GM18873 (cell line): ENCODE measurements around the gene IL6.
"Not testable (repeated sequence)": the region's sequence is repeated elsewhere in the genome, so short reads cannot be mapped to it uniquely, and the experiment has no call there.

Experiments
- ATAC-seq: cut with Tn5 transposase; IDR thresholded peaks from one replicate; pipeline ENCODE4 v1.9.1; 2021; ENCODE audit warnings: mild to moderate bottlenecking, moderate library complexity, moderate number of reproducible peaks; ENCODE audit not compliant: unreplicated experiment, low FRiP score

Gene IL6

DNA sequence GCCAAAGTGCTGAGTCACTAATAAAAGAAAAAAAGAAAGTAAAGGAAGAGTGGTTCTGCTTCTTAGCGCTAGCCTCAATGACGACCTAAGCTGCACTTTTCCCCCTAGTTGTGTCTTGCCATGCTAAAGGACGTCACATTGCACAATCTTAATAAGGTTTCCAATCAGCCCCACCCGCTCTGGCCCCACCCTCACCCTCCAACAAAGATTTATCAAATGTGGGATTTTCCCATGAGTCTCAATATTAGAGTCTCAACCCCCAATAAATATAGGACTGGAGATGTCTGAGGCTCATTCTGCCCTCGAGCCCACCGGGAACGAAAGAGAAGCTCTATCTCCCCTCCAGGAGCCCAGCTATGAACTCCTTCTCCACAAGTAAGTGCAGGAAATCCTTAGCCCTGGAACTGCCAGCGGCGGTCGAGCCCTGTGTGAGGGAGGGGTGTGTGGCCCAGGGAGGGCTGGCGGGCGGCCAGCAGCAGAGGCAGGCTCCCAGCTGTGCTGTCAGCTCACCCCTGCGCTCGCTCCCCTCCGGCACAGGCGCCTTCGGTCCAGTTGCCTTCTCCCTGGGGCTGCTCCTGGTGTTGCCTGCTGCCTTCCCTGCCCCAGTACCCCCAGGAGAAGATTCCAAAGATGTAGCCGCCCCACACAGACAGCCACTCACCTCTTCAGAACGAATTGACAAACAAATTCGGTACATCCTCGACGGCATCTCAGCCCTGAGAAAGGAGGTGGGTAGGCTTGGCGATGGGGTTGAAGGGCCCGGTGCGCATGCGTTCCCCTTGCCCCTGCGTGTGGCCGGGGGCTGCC, at the start of gene IL6:
Gene IL6 (plus strand): TSS at position 294 of the 807 bp plus-strand sequence. CDS start 63 bp downstream, at position 357.
- no peak for ATAC-seq

DNA sequence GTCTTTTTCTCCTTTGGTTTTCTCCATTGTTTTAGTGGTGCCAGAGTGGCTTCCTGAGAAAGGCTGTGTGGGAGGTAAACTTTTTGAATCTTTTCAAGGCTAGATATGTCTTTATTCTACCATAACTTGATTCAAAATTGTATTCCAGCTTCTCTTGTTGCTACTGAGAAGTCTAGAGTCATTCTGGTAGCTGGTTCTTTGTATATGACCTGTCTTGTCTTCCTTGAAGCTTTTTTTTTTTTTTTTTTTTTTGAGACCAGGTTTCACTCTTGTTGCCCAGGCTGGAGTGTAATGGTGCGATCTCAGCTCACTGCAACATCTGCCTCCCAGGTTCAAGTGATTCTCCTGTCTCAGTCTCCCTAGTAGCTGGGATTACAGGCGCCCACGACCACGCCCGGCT, 49.7 kb upstream of the IL6 start:
- not testable (repeated sequence) for ATAC-seq

DNA sequence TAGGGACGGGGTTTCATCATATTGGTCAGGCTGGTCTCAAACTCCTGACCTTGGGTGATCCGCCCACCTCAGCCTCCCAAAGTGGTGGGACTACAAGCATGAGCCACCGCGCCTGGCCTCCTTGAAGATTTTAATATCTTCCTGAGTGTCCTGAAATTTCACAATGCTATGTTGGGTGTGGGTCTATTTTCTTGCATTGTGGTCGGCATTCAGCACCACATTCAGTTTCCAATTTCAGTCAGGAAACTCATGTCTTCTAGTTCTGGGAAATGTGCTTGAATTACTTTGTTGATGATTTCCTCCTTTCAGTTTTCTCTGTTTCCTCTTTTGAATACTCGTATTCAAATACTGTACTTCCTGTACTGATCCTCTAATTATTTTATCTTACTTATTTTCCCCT, 49.3 kb upstream of the IL6 start:
- ATAC-seq: no peak

DNA sequence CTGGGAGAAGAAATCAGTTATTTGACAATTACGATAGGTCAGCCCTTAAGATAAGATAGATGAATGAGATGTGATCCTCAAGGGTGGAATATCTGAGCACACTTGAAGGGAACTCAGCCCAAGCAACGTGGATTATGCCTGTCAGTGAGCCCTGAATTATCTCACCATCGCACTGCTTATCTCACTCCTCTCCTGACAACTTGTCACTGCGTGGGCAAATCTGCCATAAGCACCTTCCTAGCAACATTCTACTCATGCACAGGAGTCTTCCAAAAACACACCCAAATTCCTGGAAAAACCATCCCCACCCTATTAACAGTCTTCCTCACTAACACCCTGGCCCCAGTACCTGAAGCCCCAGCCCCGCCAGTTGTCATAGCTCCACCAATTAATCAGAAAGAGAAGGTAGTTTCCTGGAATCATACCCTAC, 46.5 kb upstream of the IL6 start:
- no peak for ATAC-seq

DNA sequence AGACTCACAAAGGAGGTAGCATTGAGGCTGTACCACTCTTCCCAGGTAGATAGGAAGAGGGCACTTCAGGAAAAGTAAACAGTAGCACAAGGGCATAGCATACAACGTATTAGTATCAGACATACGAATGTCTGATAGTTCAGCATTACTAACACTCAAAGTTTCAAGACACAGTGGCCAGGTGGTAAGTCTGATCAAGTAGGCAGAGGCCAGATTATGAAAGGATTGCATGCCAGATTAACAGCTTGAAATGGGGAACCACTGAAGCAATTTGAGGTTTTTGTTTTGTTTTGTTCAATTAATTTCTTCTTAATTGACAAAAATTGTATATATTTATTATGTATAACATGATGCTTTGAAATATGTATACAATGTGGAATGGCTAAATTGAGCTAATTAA, 45.7 kb upstream of the IL6 start:
- ATAC-seq: no peak

DNA sequence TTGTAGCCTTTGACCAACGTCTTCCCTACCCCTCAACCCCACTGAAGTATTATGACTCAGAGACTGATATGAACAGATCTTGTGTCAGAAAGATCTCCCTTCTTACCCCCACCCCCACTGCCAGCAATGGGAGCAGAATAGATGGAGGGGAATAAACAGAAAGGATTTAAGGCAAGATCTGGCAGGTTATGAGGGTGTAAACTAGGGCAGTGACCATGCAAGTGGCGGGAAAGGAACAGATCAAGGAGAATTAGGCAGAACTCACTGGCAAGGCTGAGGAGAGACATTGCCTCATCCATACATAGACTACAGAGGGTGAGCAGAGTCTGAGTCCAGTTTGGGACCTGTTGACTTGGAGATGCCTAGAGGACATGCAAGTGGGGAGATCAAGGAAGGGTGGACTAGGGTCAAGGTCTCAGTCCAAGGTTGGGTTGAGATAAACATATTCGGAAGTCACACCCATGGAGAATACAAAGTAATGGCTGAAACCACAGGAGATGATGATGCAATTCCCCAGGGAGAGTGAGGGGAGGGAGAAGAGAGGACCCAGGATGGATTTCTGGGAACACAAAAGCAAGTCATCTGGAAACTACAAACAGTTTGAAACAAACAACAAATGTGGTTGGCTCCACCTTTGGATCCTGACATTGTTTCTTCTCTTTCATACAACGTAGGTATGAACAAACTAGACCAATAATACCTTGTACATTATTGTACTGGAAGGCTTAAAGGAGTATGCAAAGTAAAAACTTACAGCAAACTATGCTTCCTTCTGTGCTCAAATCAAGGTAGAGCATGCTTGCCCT, 44.9 kb upstream of the IL6 start:
- no peak for ATAC-seq

DNA sequence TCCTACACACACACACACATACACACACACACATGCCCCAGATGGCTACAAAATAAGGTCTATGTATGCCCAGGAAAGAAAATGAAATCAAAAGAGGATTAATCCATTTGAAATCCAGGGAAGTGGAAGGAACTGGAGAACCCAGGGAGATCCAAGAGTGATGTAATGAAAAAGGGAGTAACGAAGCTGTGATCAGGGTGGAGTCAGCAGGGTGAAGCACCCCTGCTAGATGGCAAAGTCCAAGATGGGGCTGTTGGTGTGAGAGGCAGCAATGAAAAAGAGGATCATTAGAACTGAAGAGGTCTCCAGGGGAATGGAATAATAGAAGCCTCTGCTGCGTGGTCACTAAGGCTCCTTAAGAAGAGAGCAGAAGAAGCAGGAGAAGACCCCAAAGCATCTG, 43.6 kb upstream of the IL6 start:
- ATAC-seq: no peak

DNA sequence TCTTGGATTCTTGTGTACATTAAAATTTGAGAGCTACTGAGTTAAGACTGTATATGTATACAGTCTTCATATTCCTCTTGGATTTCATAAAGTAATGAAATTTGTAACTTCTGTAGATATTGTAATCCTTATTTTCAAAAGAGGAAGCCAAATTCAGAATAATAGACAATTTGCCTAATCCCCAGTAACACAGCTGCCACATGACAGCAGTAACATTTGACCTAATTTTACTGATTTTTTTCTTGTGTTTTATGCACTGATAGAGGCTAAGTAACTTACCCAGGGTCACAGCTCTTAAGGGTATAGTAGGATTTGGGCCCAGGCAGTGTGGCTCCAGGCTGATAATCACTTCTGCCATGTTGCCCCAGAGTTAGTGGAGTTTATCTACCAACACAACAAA, 40.4 kb upstream of the IL6 start:
- no peak for ATAC-seq

DNA sequence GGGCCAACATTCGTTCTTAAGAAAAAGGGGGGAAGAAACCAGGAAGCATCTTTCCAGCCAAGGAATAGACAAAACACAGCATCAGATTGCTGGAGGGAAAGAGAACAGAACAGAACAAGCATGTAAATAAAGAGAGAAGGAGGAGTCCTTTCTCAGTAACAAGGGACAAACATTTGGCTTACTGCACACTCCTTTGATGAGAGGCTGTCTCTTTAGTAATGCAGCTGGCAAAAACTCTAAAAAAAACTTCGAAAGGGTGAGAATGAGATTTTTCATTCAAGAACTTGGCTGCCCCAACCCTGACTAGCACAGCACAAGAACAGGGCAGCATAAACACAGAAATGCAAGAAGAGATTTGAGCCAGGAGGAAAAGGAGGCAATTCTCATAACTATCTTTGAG, 38.9 kb upstream of the IL6 start:
- no peak for ATAC-seq

DNA sequence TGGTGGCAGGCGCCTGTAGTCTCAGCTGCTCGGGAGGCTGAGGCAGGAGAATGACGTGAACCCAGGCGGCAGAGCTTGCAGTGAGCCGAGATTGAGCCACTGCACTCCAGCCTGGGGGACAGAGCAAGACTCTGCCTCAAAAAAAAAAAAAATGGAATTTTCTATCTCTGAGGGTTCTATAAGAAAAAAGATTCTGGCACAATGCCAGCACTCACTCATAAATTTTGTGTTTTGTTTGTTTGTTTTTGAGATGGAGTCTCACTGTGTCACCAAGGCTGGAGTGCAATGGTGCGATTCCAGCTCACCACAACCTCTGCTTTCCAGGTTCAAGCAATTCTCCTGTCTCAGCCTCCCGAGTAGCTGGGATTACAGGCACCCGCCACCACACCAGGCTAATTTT, 38.1 kb upstream of the IL6 start:
- not testable (repeated sequence) for ATAC-seq

DNA sequence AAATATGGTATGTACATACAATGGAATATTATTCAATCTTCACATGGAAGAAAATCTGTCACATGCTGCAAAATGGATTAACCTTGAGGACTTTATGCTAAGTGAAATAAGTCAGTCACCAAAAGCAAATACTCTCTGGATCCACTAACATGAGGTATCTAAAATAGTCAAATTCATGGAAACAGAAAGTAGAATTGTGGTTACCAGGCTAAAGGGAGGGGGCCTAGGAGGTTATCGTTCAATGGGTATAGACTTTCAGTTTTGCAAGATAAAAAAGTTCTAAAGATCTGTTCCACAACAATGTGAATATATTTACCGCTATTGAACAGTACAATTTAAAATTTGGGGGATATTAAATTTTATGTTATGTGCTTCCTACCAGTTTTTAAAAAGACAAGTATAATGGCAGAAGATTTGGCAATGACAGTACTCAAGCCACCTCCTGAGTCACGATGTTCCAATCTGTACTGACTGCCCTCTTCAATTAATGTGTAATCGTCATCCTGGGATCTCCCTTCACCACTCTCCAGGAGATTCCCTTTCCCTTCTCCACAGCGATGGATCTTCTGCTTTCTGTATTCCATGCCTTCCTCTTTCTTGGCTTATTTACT, 32.3 kb upstream of the IL6 start:
- no peak for ATAC-seq

DNA sequence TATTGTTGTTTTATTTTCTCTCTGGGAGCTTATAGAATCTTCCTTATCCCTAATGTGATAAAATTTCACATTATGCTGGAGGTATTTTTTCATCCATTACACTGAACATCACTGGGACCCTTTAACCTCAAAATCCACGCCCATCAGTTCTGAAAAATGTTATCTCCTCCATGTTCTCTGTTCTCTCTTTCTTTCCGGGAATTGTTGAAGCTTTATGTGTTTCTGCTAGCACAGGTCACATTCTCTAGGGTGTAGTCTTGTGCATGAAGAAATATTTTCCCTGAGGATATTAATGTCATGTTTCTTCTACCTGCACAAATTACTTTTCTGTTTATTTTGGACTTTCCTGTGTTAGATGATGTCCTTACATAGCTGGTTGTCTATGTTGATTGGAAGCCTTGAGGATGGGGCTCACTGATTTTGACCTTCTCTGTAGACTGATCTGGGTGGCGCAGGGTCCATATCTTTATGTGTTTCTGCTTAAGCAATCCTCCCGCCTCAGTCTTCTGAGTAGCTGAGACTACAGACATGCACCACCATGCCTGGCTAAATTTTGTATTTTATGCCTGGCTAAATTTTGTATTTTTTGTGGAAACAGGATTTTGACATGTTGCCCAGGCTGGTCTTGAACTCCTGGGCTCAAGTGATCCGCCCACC, 31.4 kb upstream of the IL6 start:
- no peak for ATAC-seq

DNA sequence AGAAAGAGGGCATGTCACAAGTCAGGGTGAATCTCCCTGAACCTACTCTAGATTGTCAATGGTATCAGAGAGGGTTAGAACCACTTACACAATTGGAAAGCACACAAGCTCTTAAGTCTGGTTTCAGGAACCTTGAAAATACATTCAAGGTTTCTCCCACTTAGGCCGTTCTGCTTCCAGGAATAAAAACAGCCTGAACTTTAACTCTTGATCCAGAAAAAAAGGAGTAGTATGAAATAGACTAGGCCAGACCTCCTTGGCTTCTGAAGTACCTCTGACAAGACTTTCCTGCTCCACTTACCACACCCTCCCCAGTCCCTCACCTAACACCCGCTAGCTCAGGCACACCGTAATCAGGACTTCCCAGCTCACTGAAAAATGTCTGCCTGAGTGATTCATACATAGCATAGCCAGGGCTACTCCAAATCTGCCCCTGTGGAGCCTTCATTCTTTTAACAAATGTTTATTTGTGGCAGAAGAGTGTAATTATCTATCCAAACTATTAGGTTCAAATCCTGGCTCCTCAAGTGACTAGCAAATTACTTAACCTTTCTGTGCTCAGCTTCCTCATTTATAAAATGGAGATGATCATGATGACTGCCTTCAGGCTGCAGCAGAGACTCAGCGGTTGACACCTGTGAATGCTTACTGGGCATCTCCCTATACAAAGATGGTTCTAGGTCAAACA, 30.3 kb upstream of the IL6 start:
- ATAC-seq: no peak

DNA sequence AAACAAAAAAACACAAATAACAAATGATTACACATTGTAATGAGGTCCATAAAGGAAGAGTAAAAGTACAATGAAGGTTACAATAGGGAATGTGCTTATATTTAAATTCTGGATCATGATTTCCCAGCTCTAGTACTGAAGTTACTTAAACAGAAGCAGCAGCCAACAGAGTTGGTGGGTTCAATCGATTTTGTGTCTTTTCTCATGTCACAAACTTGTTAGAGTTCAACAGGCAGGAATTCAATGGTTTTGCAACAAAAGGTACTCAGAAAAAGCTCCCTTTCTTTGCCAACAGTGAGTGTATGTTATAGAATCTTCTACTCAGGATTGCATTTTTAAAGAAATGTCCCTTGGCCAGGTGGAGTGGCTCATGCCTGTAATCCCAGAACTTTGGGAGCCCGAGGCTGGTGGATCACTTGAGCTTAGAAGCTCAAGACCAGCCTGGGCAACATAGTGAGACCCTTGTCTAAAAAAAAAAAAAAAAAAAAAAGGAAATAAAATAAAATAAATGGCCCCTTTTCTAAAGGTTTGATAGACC, 29.6 kb upstream of the IL6 start:
- ATAC-seq: no peak

DNA sequence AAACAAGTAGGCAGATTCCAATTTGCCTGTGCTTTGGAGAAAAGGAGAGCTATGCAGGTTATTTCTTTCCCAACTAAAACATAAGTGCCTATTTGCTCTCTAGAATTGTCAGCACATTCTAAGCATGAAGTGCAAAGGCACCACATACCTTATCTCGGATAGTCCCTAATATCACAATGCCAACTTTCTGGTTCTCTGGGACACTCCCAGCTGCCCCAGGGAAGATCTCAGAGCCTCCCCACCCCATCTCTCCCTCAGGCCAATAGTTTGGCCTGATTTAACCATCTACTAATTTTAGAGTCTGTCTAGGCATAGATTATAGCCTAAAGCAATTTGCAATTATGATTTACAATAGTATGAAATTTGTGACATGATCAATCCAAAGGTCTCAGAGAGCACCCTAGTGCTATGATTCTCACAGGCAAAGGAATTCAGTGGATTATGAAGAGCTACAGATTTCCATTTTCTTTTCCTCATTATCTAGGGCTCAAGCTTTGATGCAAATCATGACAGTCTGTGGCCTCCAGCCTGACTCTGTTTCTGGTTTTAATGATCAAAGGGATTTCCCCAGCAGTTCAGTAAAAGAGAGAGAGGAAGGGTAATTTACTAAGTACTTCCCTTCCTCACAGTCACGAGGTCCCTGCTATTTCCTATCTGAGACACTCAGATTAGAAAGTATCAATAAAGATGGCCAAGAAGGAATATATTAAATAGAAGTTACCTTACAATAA, 29.0 kb upstream of the IL6 start:
- ATAC-seq: peak; percentile 86

DNA sequence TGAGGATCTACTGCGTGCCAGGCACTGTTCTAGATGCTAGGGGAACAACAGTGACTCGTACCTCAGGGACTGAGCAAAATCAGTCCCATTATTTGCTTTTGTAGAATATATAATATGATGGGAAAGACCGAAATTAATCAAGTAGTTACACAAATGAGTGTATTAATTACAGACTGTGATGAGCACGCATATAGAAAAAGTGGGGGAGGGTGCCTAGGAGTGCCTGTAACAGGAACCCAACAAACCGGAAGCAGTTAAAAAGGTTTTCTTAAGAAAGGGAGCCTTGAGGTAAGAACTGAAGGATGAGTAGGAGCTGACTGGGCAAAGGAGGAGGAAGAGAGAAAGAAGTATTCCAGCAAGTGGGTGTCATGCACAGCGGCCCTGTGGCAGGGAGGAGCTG, 28.2 kb upstream of the IL6 start:
- no peak for ATAC-seq

DNA sequence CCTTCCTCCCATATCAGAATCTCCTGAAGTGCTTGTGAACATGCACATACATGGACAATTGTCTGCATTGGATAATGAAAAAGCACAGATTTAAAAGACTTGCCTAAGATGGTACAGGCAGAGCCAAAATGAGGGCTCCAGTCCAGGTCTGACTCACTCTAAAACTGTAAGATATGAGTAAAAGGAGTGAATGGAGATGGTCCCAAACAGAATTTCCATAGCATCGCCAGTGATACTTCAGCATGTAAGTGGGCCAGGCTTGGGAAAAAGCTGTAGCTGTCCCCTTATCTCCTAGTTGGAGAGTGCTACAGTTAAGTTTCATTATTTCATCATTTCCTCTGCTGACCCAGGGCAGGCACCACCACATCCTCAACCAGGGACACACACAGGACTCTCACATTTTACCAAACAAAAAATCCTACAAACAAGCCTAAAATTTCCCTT, 26.4 kb upstream of the IL6 start:
- ATAC-seq: no peak

DNA sequence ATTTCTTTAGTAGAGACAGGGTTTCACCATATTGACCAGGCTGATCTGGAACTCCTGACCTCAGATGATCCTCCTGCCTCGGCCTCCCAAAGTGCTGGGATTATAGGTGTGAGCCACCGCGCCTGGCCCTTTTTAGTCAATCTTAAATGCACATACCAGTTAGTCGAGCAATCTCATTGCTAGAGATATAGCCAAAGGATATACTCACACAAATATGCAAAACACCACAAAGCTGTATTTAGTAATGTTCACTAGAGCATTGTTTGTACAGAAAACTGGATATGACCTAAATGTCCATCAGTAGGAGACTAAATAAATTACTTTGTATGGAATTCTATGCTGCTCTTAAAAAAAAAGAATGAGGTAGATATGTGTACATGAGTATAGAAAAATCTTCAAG, 24.5 kb upstream of the IL6 start:
- no peak for ATAC-seq

DNA sequence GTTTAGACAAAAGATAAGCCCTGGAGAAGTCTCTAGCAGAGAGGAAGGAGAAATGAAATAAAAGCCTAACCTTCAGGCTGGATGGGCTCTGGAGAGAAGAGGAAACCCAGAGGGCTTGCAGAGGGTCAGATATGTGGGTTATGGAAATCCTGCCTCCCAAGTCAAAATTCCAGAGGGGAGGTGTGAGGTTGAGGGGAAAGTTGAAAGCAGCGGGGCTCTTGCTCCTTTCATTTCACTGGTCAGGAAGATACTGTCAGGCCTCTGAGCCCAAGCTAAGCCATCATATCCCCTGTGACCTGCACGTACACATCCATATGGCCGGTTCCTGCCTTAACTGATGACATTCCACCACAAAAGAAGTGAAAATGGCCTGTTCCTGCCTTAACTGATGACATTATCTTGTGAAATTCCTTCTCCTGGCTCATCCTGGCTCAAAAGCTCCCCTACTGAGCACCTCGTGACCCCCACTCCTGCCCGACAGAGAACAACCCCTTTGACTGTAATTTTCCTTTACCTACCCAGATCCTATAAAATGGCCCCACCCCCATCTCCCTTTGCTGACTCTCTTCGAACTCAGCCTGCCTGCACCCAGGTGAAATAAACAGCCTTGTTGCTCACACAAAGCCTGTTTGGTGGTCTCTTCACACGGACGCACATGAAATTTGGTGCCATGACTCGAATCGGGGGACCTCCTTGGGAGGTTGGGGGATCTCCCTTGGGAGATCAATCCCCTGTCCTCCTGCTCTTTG, 23.7 kb upstream of the IL6 start:
- not testable (repeated sequence) for ATAC-seq
